GM19193 (cell line): ENCODE measurements around the gene EIF3F.

Experiments used
- POLR2A ChIP-seq: IDR thresholded peaks from 4 replicates; pipeline ENCODE4 v1.6.1; 2011; ENCODE audit not compliant: insufficient read depth, insufficient read length; ENCODE audit errors: extremely low read depth

Gene EIF3F

GRCh38 chr11:8038811-8039529, 51.8 kb downstream of the EIF3F start:
- no peak for TF ChIP-seq POLR2A

GRCh38 chr11:8039530-8040260, 52.6 kb downstream of the EIF3F start:
- no peak for TF ChIP-seq POLR2A

- TF ChIP-seq POLR2A = no peak
These were observed 53.3 kb downstream of the EIF3F start for GRCh38 chr11:8040261-8040920.

GRCh38 chr11:8040921-8041285, 53.8 kb downstream of the EIF3F start:
- TF ChIP-seq POLR2A = no peak

- TF ChIP-seq POLR2A = no peak
These were observed 54.4 kb downstream of the EIF3F start for GRCh38 chr11:8041576-8041975.

- TF ChIP-seq POLR2A = no peak
These were observed 56.6 kb downstream of the EIF3F start for GRCh38 chr11:8043756-8044155.

GRCh38 chr11:8045839-8046238, 58.7 kb downstream of the EIF3F start:
- no peak for TF ChIP-seq POLR2A

GRCh38 chr11:8047382-8047781, 60.2 kb downstream of the EIF3F start:
- no peak for TF ChIP-seq POLR2A

- no peak for TF ChIP-seq POLR2A
These were observed 61.9 kb downstream of the EIF3F start for GRCh38 chr11:8049084-8049483.
